ENCODE measurements around the gene LRRC1.

LRRC1 gene

GRCh38 chr6:53916804-53917463 is 122.1 kb downstream of the LRRC1 start:
- TF ChIP-seq ZNF701 (tag by site-specific recombination; IDR thresholded peaks at IDR 0.05) = no peak
- TF ChIP-seq ZNF645 (tag by site-specific recombination; IDR thresholded peaks at IDR 0.05) = no peak
- TF ChIP-seq ZNF473 (tag by site-specific recombination; IDR thresholded peaks at IDR 0.05) = no peak
- TF ChIP-seq ZNF311 (tag by site-specific recombination; IDR thresholded peaks at IDR 0.05; ENCODE audit: borderline replicate concordance) = no peak
- TF ChIP-seq KLF8 (tag by site-specific recombination; IDR thresholded peaks at IDR 0.05) = no peak
- no peak for TF ChIP-seq ZNF169 (tag by site-specific recombination; IDR thresholded peaks at IDR 0.05)
- TF ChIP-seq KLF17 (tag by site-specific recombination; IDR thresholded peaks at IDR 0.05) = no peak
- no peak for TF ChIP-seq ZSCAN5A (tag by site-specific recombination; IDR thresholded peaks at IDR 0.05)
- no peak for TF ChIP-seq HIC1 (tag by site-specific recombination; IDR thresholded peaks at IDR 0.05)
- no peak for TF ChIP-seq IKZF3 (tag by site-specific recombination; IDR thresholded peaks at IDR 0.05)
- TF ChIP-seq ZNF157 (tag by site-specific recombination; IDR thresholded peaks at IDR 0.05) = no peak
- TF ChIP-seq ZNF362 (tag by site-specific recombination; IDR thresholded peaks at IDR 0.05) = no peak
- no peak for TF ChIP-seq ZBTB1 (tag by site-specific recombination; IDR thresholded peaks at IDR 0.05)
- no peak for TF ChIP-seq ZNF112 (tag by site-specific recombination; IDR thresholded peaks at IDR 0.05)
- no peak for TF ChIP-seq ZSCAN23 (tag by site-specific recombination; IDR thresholded peaks at IDR 0.05)
- H3K9me3 ChIP-seq (ENCODE audit: control insufficient read depth, insufficient read depth, low read depth, low read length) = no peaks in the 10 kb centered on the region
- peaks cover 0 to 24% of the 10 kb centered on the region in 2 experiments; a peak in 2 of 3 replicates for H3K36me3 ChIP-seq (ENCODE audit: control insufficient read depth in 2 of 2, insufficient read depth in 1 of 2, low read length in 2 of 2)
- ChIA-PET POLR2A (interaction anchor here (1.4 kb wide), 1 partner anchor 122 kb away, joined by 3 read pairs; the partner anchor contains the start of gene LRRC1), CTCF (no interaction called here)
- no peak overlapping the region for H3K4me3 ChIP-seq (ENCODE audit: low read depth, low read length)
- no peaks in the 10 kb centered on the region for H3K4me1 ChIP-seq (ENCODE audit: control insufficient read depth, insufficient read depth, low read length)
- H3K27ac ChIP-seq (ENCODE audit: extremely low read depth, low read depth, low read length) = no peak overlapping the region

- H3K36me3 ChIP-seq (ENCODE audit: control insufficient read depth in 2 of 2, insufficient read depth in 1 of 2, low read length in 2 of 2) = peaks cover 0 to 26% of the 10 kb centered on the region in 2 experiments; a peak in 2 of 3 replicates
- H3K27ac ChIP-seq (ENCODE audit: extremely low read depth, low read depth, low read length) = no peak overlapping the region
- no peaks in the 10 kb centered on the region for H3K9me3 ChIP-seq (ENCODE audit: control insufficient read depth, insufficient read depth, low read depth, low read length)
- H3K4me1 ChIP-seq (ENCODE audit: control insufficient read depth, insufficient read depth, low read length) = no peaks in the 10 kb centered on the region
- no peak overlapping the region for H3K4me3 ChIP-seq (ENCODE audit: low read depth, low read length)
- ChIA-PET POLR2A (interaction anchor here (1.4 kb wide), 1 partner anchor 123 kb away, joined by 3 read pairs; the partner anchor contains the start of gene LRRC1), CTCF (no interaction called here)
- TF ChIP-seq HOXD13 (CRISPR knock-in tag; IDR thresholded peaks at IDR 0.05; ENCODE audit: borderline replicate concordance) (no peak), MYNN (tag by site-specific recombination; IDR thresholded peaks at IDR 0.05; ENCODE audit: borderline replicate concordance) (no peak), TRIM28 (IDR thresholded peaks at IDR 0.05; ENCODE audit: borderline replicate concordance, low read length) (no peak), ZFP69B (tag by site-specific recombination; IDR thresholded peaks at IDR 0.05) (no peak), ZBTB1 (tag by site-specific recombination; IDR thresholded peaks at IDR 0.05) (no peak)
Measured at GRCh38 chr6:53917464-53917842, 122.6 kb downstream of the LRRC1 start.

Measured in HEK293 (cell line).